ENCODE data around the gene SMTN. TPM values are rescaled to one million over a fixed set of nuclear protein-coding genes. Genes with fewer than 3 reads are reported as not detected.

SMTN gene
- polyA plus RNA-seq, 1 experiment = 45.7 TPM

GRCh38 chr22:31040542-31041398 is 40.3 kb upstream of the SMTN start:
- CTCF ChIA-PET = interaction anchor here (1.4 kb wide), 1 partner anchor 45 kb away, joined by 4 read pairs; no protein-coding TSS in a partner anchor
- no peak for TF ChIP-seq CTCF (IDR thresholded peaks at IDR 0.05; ENCODE audit: insufficient read depth, low read depth, low read length)
- no peak overlapping the region for H3K4me3 ChIP-seq (ENCODE audit: low read depth, low read length)
- no peaks in the 10 kb centered on the region for H3K27me3 ChIP-seq (ENCODE audit: control insufficient read depth, insufficient read depth, low read length)
- no peaks in the 10 kb centered on the region for H3K36me3 ChIP-seq (ENCODE audit: control insufficient read depth, insufficient read depth, low read length)
- DNase-seq (ENCODE audit: low read depth) = no peak
- POLR2A ChIA-PET = no interaction called here

- ChIA-PET CTCF (interaction anchor here (0.6 kb wide), 1 partner anchor 34 kb away, joined by 3 read pairs; no protein-coding TSS in a partner anchor), POLR2A (interaction anchor here (0.6 kb wide), 1 partner anchor 23 kb away, joined by 18 read pairs; no protein-coding TSS in a partner anchor)
- TF ChIP-seq CTCF (IDR thresholded peaks at IDR 0.05; ENCODE audit: insufficient read depth, low read depth, low read length) = no peak
- DNase-seq (ENCODE audit: low read depth) = no peak
- Histone ChIP-seq H3K36me3 (ENCODE audit: control insufficient read depth, insufficient read depth, low read length) (no peaks in the 10 kb centered on the region), H3K4me3 (ENCODE audit: low read depth, low read length) (no peak overlapping the region), H3K27me3 (ENCODE audit: control insufficient read depth, insufficient read depth, low read length) (no peaks in the 10 kb centered on the region)
Measured at GRCh38 chr22:31044262-31044861, 36.8 kb upstream of the SMTN start.

GRCh38 chr22:31045900-31046538 is 35.1 kb upstream of the SMTN start:
- POLR2A ChIA-PET = interaction anchor here (0.7 kb wide), 1 partner anchor 116 kb away, joined by 3 read pairs; no protein-coding TSS in a partner anchor

GRCh38 chr22:31046539-31047226 is 34.4 kb upstream of the SMTN start:
- TF ChIP-seq CTCF (IDR thresholded peaks at IDR 0.05; ENCODE audit: insufficient read depth, low read depth, low read length) = no peak
- no peak overlapping the region for H3K4me3 ChIP-seq (ENCODE audit: low read depth, low read length)
- no peaks in the 10 kb centered on the region for H3K36me3 ChIP-seq (ENCODE audit: control insufficient read depth, insufficient read depth, low read length)
- ChIA-PET CTCF (interaction anchor here (0.6 to 2.1 kb wide), 3 partner anchors 10 to 59 kb away, joined by 3 to 4 read pairs (median 3); no protein-coding TSS in a partner anchor), POLR2A (interaction anchor here (0.7 kb wide), 1 partner anchor 116 kb away, joined by 3 read pairs; no protein-coding TSS in a partner anchor)
- no peaks in the 10 kb centered on the region for H3K27me3 ChIP-seq (ENCODE audit: control insufficient read depth, insufficient read depth, low read length)
- no peak for DNase-seq (ENCODE audit: low read depth)

More at GRCh38 chr22:31045900-31046538, 35.1 kb upstream of the SMTN start:
- Histone ChIP-seq H3K36me3 (ENCODE audit: control insufficient read depth, insufficient read depth, low read length) (no peaks in the 10 kb centered on the region), H3K4me3 (ENCODE audit: low read depth, low read length) (no peak overlapping the region), H3K27me3 (ENCODE audit: control insufficient read depth, insufficient read depth, low read length) (no peaks in the 10 kb centered on the region)
- CTCF ChIA-PET = interaction anchor here (0.6 to 2.1 kb wide), 3 partner anchors 9 to 59 kb away, joined by 3 to 4 read pairs (median 3); no protein-coding TSS in a partner anchor
- TF ChIP-seq CTCF (IDR thresholded peaks at IDR 0.05; ENCODE audit: insufficient read depth, low read depth, low read length) = no peak
- no peak for DNase-seq (ENCODE audit: low read depth)

All from BJ (cell line).